Measurements from ENCODE around the gene MNAT1.
"Not testable (repeated sequence)": the region's sequence is repeated elsewhere in the genome, so short reads cannot be mapped to it uniquely, and the experiment has no call there.

The MNAT1 gene

DNA sequence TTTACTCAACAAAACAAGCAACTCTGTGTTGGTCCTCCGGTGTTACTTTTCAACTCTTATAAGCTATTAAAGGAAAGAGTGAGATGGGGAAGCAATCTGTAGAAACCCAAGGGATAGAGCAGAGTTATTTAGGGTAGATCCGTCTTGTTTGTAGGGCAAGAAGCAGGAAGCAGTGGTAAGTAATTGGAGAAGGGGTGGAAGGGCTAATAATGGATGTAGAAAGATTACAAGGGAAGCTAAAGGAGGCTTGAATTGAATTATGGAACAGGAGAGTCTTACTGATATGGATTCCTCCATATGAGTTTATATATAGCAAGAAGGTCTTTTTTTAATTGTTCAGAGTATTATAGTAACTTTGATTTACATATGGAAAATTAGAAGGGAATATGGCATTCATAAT, 72.7 kb downstream of the MNAT1 start:
- DNase-seq = no peak

DNA sequence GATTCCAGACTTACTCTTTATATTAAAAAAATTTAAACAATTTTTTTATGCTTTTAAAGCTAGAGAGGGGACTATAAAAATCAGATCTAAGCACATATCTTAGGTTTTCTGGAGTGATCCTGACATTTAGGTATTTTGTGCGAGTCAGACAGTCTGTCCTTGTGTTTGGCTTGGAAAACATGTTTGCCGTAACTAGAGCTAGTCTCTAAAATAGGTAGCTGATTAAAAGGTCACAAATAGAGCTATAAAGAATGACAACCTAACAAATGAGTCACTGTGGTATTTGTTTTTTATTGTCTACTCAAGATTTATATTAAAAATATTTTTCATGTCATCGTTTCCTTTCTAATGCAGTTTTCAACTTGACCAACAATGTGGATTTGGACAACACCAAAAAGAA, 73.4 kb downstream of the MNAT1 start:
- DNase-seq = no peak

DNA sequence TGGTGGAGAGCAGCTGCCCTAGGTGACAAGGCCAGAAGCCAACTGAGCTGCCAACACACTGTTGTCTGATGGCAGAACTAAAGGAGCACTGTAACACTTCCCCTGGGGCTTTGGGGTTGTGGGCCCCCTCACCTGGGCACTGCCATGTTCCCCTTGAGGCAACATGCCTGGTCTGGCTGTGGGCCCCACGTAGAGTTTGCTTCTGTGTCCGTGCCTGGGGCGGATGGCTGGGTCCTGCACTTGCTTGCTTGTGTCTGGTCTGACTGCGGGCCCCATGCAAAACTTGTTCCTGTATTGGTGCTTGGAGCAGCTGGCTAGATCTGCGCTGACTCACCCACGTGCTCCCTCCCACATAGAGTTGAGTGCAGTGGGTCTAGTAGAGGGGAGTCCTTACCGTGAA, 78.4 kb downstream of the MNAT1 start:
- no peak for DNase-seq

DNA sequence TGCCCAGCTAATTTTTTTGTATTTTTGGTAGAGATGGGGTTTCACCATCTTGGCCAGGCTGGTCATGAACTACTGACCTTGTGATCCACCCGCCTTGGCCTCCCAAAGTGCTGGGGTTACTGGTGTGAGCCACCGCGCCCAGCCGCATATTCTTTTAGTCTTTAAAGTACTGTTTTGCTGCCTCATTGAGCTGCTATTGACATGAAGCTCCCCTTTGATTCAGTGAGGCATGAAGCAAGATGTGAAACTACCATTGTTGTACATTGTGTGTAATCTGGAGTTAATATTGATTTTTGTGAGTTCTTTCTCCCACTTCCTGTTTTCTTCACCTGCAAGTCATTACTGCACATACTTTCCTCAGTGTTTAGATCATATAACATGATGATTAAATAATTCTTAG, 80.8 kb downstream of the MNAT1 start:
- DNase-seq = peak in 1 of 2 experiments; percentile 0

DNA sequence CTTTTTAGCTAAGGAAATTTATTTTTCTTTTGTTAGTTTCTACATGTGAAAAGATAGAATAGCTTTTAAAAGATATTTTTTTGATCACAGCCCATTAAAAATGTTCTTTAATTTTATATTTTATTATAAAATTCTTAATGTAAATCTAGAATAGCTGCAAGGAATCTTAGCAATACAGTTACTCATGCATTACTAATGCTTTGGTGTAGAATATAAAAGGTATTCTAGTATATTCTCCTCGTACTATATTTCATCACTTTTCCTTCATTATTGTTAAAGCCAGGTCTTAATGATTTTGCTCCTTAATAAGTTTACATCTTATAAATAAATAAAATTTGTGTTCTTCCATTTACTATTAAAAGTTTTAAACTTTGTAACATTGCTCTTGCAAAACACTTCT, 82.6 kb downstream of the MNAT1 start:
- DNase-seq = no peak

DNA sequence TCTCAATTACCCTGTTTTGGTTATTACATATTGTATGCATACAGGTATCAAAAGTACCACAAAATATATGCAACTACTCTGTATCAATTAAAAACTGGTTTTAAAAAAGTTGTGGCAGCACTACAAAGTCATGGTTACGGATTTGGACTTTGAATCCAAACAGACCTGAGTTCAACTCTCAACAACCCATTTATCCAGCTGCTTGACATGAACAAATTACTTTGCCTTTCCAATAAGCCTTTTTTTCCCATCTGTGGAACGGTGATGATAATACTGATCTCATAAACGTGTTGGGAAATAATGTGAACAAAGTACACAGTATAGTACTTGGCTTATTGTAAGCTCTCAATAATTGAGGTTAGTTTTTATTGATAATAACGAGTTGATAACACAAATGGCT, 85.0 kb downstream of the MNAT1 start:
- DNase-seq = no peak

DNA sequence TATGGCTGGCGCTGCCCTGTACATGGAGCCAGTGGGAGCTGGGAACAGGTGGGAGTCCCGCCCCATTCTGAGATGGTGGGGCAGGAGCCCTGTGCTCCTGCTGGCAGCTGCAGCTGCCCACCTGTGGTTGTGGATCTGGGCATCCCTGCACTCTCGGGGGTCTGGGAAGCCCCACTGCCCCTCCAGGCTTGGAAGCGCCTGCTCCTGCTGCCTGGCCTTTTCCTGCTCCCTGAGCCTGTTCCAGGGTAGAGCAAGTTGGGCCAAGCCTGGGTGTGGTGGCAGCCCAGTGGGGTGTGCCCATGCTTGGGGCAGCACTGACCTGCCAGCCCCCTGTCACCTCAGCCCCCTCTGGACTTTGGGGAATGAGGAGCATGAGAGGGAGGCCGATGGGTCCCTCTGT, 104.0 kb downstream of the MNAT1 start:
- DNase-seq = no peak

DNA sequence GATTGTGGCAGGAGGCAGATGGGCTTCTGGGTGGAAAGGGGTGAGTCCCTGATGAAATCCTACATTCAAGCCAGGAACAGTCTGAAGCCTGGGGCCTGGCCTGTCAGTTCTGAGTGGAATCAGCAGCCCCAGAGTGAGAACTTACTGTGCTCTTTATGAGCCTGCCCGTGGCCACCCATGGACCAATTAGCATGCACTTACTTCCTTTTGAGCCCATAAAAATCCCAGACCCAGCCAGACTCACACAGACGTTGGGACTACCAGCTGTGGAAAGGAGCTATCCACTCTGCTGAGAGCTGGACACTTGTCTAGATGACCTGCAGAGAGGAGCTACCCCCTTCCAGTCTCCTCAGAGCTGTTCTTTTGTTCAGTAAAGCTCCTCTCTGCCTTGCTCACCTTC, 104.5 kb downstream of the MNAT1 start:
- no peak for DNase-seq

DNA sequence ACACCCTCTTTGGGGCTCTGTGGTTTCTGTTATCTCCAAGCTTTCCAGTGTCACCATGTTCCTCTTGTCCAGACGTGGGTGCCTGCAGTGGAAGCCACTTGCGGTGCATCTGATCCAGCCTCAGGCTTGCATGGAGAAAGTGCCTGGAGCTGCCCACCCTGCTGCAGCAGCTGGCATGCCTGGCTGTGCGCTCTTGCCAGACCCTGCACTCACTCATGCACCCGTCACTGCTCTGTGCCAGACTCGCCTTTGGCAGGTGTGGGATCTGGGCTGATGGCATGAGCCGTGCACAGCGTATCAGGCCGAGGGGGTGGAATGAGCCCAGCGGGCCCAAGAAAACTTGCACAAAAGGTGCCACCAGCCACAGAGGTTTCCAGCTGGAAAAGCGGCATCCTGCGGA, 105.1 kb downstream of the MNAT1 start:
- no peak for DNase-seq

DNA sequence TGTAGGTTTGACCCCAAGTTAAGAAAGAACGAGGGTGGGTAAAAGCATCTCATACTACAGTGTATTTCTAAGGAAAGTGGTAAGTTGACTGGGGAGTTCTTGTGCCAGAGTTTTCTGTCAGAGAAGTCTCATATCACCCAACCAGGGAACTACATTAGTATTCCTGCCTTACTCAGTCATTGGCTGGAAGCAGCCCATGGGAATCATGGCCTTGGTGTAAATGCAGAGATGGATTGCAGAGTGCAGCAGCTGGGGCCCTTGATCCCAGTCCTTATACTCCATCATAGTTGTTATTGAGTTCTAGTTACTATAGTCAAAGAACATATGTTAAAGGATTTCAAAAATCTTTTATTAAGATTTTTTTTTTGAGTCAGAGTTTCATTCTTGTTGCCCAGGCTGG, 105.8 kb downstream of the MNAT1 start:
- no peak for DNase-seq

DNA sequence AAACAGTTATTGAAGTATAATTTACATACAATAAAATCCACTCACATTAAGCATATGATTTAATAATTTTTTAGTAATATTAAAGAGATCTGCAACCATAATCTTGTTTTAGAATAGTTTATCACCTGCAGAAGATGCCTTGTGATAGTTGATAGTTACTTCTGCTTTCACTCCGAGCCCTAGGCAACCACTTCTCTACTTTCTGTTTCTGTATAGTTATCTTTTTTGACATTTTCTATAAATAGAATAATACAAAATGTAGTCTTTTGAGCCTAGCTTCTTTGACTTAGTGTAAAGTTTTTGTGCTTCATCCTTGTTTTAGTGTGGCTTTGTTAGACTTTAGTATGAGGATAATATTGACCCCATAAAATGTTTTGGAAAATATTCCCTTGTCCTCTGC, 111.0 kb downstream of the MNAT1 start:
- no peak for DNase-seq

DNA sequence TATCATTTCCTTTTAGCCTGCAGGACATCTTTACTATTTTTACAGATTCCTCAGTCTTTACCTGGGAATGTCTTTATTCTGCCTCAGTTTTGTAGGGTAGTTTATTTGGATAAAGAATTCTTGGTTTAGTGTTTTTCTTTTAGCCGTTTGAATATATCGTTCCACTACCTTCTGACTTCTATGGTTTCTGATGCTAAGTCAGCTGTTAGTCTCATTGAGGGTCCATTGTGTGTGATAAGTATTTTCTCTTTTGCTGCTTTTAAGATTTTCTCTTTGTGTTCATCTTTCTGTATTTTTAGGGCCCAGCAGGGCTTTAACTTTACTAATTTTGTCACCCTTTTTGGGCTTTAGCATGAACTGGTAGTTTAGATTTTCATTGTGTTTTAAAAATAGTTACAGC, 113.5 kb downstream of the MNAT1 start:
- no peak for DNase-seq

DNA sequence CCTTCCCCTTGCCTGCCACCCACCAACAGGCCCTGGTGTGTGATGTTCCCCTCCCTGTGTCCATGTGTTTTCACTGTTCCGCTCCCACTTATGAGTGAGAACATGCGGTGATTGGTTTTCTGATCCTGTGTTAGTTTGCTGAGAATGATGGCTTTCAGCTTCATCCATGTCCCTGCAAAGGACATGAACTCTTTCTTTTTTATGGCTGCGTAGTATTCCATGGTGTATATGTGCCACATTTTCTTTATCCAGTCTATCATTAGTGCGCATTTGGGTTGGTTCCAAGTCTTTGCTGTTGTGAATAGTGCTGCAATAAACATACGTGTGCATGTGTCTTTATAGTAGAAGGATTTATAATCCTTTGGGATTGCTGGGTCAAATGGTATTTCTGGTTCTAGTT, 117.1 kb downstream of the MNAT1 start:
- not testable (repeated sequence) for DNase-seq

DNA sequence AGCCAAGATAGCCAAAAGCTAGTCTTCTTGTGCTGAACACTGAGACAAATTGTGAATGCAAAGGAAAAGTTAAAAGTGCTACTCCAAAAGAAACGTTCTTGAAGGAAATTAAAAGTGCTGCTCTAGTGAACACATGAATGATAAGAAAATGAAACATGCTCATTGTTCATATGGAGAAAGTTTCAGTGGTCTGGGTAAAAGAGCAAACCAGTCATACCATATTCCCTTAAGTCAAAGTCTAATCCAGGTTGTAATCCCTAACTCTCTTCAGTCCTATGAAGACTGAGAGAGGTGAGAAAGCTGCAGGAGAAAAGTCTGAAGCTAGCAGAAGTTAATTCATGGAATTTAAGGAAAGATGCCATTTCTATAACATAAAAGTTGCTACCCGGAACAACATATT, 121.5 kb downstream of the MNAT1 start:
- no peak for DNase-seq

DNA sequence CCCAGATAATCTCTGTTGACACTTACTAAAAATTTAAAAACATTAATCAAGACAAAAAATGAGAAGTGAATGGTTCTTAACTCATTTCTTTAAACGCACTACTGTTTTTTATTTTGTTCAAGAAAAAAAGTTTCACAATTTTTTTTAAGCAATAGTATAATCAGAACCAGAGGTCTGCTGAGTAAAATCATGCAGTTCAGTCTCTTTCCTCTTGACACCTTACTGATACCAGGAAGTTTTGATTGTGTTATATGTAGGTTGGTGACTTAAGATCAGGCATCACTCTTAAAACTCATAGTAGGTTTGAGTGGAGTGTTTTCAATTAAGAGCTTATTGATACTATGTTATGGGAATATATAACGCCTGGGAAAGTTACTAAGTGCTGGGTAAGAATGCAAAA, 125.0 kb downstream of the MNAT1 start:
- no peak for DNase-seq

DNA sequence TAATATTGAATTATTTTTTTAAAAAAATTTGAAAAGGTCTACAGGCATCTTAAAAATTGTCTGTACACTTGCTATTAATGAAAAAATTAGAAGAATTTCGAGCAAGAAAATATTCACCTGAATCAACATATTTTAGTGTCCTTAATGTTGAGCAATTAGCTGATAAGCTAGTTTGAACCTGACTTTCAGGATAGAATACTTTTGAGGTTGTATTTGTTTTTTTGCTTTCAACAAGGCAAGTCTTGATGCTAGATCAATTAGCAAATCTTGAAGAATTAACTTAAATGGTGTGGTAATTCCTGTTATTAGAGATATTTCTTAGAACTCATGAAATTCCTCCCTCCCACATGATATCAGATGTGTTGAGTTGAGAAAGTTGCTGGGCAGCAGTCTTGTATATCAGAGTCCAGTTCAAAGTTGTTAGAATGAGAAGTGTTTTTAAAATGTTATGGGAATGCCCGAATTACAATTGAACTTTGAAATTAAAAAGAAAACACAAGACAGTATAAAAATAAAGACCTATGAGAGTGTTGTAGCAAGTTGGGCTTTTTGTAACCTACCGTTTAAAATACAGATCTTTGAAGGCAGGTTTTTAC, 127.1 kb downstream of the MNAT1 start:
- no peak for DNase-seq

DNA sequence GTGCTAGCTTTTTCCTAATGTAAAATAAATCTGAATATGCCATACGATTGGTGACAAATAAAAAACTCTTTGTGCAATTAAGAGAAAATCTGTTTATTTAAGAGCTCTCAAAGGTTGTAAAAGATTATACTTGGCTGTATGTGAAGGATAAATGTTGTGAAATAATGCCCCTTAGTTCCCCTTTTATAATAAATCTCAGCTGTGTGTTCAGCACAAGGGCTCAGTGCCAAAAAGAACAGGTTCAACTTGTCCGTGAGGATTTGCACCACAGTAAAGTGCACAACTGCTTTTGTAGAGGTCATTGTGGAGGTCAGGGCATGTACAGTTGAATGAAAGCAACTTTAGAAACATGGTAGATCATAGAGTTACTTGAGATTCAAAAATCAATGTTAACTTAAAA, 127.7 kb downstream of the MNAT1 start:
- DNase-seq = peak; percentile 25 to 69

DNA sequence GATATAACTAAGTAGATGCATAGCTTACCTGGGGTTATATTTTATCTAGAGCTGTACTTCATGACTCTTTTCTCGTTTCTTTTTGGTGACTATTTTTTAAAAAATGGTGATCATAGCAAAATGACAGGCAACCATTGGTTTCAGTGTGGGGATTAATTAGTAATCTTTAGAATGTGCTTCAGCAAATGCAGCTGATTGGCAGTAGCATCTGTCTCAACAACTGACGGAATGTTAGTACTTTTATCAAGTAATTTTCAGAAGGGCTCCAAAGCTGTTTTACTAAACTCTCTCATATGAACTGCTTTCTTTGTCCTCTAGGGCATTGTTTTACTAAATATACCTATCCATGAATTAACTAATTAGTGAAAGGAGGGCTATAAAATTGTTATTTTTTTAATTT, 128.7 kb downstream of the MNAT1 start:
- DNase-seq = no peak

DNA sequence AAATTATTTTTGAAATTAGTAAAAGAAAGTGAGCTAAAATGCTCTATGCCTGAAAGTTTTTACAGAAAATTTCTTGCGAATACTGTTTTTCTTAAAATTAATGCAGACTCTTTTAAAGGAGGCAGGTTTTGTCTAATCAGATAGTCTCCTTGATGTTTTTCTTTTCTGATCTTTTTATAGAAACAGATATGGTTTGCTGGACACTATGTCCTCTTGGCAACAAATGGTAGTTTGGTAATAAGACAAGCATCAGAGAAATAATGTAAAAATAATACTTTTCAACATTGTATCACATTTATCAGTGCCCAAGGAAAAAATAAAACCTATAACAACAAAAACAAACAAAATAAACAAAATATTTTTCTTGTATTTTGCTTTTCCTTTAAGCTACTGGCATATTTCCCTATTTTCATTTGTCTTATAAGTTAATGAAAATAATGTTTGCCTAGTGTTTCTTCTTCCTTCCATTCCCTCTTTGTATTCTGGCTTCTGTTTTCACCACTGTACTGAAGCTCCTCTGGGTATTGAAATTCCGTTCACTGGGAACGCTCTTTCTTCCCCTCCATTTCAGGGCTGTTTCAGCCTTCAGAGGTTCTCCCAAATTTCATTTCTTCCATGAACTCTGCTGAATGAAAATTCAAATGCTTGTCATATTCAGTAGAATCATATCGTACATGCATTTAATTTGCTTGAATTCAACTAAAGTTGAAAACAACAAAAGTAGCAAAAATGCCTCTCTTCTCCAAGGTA, 131.0 kb downstream of the MNAT1 start:
- no peak for DNase-seq

DNA sequence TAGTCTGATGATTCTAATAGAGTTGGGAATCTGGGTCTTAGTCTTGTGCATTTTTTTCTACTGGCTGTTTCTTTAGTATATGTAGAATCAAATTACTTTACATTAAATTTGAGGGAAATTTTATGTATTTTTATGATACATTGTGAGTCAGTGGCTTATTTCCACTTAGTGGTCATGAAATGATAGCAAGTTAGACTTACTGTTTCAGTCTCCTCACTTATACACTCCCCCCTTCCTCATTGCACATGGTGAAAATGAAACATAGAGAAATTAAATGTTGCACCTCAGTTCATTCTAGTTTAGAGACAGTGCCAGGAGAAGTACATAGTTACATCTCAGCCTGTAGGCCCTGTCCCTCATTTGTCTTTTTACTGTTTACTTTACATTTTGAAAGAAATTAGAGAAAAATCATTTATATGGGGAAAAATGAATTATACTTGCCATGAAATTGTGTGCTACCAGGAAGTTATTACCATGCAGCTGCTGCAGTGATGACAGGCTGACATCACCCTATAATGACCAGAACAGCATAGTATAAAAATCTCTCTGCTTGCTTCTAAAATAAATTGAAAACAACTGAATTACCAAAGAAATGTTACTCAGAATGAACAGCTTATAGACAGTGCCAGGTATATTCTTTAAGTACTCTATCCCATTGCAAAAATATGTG, 133.1 kb downstream of the MNAT1 start:
- peak in 1 of 2 experiments; percentile 43 for DNase-seq

DNA sequence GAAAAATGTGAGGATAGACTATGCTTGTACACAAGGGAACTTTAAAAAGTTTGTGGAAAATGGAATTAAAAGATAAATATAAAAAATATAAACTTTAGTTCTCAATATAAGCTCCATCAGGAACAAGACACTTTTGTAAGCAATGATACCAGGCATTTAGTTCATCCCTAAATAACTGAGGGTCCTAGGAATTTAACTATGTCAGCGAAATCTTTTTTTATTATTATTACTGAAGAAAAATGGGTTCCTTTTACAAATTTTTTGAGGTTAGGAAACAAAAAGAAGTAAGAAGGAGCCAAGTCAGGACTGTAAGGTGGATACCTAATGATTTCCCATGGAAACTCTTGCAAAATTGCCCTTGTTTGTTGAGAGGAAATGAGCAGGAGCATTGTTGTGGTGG, 143.6 kb downstream of the MNAT1 start:
- DNase-seq = no peak

DNA sequence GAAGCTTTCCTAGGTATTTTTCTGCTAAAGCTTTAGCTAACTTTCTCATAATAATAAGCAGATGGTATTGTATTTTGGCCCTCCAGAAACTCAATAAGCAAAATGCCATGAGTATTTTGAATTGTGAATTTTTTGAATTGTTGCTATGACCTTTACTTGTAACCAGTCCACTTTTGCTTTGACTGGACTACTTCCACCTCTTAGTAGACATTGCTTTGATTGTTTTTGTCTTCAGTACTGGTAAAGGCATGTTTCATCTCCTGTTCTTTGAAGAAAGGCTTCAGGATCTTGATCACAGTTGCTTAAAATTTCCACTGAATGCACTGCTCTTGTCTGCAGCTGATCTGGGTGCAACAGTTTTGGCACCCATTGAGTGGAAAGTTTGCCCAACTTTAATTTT, 144.0 kb downstream of the MNAT1 start:
- DNase-seq = no peak

DNA sequence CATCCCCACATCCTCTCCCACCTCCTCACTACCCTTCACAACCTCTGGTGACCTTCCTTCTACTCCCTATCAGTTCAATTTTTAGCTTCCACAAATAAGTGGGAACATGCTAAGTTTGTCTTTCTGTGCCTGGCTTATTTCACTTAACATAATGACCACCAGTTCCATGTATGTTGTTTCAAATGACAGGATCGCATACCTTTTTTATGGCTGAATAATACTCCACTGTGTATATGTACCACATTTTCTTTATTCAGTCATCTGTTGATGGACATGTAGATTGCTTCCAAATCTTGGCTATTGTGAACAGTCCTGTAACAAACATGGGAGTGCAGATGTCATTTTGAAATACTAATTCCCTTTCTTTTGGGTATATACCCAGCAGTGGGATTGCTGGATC, 147.7 kb downstream of the MNAT1 start:
- no peak for DNase-seq

DNA sequence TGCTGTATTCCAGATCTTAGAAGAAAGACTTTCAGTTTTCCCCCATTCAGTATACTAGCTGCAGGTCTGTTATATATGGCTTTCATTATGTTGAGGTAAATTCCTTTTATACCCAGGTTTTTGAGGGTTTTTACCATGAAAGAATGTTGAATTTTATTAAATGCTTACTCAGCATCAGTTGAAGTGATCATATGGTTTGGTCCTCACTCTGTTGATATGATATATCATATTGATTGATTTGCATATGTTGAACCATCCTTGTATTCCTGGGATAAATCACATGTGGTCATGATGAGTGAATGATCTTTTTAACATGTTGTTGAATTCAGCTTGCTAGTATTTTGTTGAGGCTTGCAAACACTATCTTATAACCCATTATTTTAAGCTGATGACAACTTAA, 149.6 kb downstream of the MNAT1 start:
- DNase-seq = no peak

DNA sequence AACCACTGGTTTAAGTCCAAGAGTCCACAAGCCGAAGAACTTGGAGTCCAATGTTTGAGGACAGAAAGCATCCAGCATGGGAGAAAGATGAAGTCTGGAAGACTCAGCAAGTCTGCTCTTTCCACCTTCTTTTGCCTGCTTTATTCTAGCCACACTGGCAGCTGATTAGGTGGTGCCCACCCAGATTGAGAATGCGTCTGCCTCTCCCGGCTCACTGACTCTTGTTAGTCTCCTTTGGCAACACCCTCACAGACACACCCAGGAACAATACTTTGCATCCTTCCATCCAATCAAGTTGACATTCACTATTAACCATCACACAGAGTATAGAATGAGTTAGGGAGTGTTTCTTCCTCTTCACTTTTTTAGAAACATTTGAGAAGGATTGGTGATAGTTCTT, 156.1 kb downstream of the MNAT1 start:
- DNase-seq = not testable (repeated sequence)
